Bone marrow (tissue), 2 donors: Measurements from ENCODE around the gene NTHL1.

Experiments used
- DNase-seq, 2 donors: peaks; one replicate each; lab custom pipeline; 2025; lab: John Stamatoyannopoulos, UW

The NTHL1 gene

GRCh38 chr16:2063861-2064260 is 16.2 kb upstream of the NTHL1 start:
- DNase-seq = no peak

- no peak for DNase-seq
Observed at GRCh38 chr16:2062801-2063200, 15.2 kb upstream of the NTHL1 start.

- DNase-seq = no peak
Observed at GRCh38 chr16:2061526-2061925, 13.9 kb upstream of the NTHL1 start.

- no peak for DNase-seq
Observed at GRCh38 chr16:2061023-2061422, 13.4 kb upstream of the NTHL1 start.

- DNase-seq = no peak
Observed at GRCh38 chr16:2060346-2060745, 12.7 kb upstream of the NTHL1 start.

- no peak for DNase-seq
Observed at GRCh38 chr16:2058872-2059271, 11.2 kb upstream of the NTHL1 start.

- no peak for DNase-seq
Observed at GRCh38 chr16:2058420-2058819, 10.8 kb upstream of the NTHL1 start.

- DNase-seq = no peak
Observed at GRCh38 chr16:2057438-2057837, 9.8 kb upstream of the NTHL1 start.

- no peak for DNase-seq
Observed at GRCh38 chr16:2056681-2057407, 9.2 kb upstream of the NTHL1 start.

GRCh38 chr16:2056077-2056476 is 8.4 kb upstream of the NTHL1 start:
- DNase-seq = no peak

- DNase-seq = no peak
Observed at GRCh38 chr16:2054543-2055245, 7.1 kb upstream of the NTHL1 start.

- no peak for DNase-seq
Observed at GRCh38 chr16:2053897-2054296, 6.3 kb upstream of the NTHL1 start.

- no peak for DNase-seq
Observed at GRCh38 chr16:2053211-2053610, 5.6 kb upstream of the NTHL1 start.

GRCh38 chr16:2048116-2048543 is 496 bp upstream of the NTHL1 start:
- no peak for DNase-seq

GRCh38 chr16:2046893-2047329 is 723 bp downstream of the NTHL1 start:
- no peak for DNase-seq

GRCh38 chr16:2045965-2046892 is 1.4 kb downstream of the NTHL1 start:
- no peak for DNase-seq

- DNase-seq = no peak
Observed at GRCh38 chr16:2044541-2044940, 3.1 kb downstream of the NTHL1 start.

- DNase-seq = no peak
Observed at GRCh38 chr16:2043667-2044451, 3.8 kb downstream of the NTHL1 start.

- no peak for DNase-seq
Observed at GRCh38 chr16:2042986-2043666, 4.5 kb downstream of the NTHL1 start.

- DNase-seq = no peak
Observed at GRCh38 chr16:2042171-2042985, 5.3 kb downstream of the NTHL1 start.
